Stimulated activated CD8-positive, alpha-beta memory T cell treated with anti-CD3 and anti-CD28 coated beads, Interleukin-15, amount 100 ng/mL, for 48 hours (primary cell): ENCODE results near the gene AKAP6.

Source experiments
- DNase-seq, 2 donors: peaks; one replicate each; pipeline ENCODE4 v3.0.0-alpha.2; 2020; ENCODE audit warnings: low read depth in 2 of 2

AKAP6 gene

DNA sequence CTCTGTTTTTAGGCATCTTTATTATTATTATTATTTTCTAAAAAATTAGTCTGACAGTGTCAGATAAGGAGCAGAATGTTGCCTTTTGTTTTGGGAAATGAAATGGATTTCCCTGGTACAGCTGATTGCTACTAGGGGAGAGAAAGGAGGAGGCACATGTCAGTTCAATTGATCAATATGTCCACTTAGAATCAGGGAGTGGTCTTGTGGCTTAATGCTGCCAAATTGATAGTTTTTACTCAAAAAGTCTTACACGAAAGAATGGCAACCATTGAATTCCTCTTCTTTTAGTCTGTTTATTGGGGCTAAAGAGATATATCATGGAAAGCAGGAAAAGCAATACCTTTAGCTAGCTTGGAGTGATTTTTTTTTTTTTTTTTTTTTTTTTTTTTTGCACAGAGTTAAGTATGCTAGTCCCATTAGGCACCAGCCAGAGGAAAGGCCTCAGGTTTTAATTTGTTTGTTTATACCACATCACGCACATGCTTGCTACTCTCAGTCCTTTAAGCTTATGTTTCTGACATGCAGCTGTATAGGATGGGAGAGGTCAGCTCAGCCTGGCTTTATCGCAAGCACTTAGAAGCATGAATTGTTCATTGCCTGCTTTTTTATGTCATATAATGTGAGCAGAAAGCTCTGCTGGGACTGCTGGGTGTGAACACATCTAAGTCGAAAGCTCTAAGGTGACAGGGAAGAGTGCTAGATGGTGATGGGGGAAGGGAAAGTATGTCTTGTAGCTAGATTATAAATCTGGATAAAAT, 1.4 kb downstream of the AKAP6 start:
- no peak for DNase-seq

DNA sequence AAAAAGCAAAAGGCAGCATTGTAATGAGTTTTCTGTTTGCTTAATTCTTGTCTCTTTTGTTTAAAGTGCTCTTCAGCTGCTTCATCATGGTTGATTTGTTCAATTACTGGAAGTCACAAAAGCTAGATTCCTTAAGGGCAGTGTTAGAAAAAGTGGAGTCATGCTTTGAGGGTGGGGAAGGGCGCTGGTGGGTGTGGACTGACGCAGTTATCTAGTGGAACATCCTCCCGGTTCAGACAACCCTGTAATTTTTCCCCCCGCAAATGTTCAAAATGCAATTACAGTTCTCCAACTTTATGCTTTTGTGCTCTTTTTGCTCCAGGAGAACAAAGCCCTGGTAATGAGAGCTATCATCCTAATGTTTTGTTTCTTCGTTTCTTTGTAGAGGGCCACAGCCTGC, 2.1 kb downstream of the AKAP6 start:
- DNase-seq, result no peak

GRCh38 chr14:32332415-32333316, 3.6 kb downstream of the AKAP6 start:
- DNase-seq, result no peak

DNA sequence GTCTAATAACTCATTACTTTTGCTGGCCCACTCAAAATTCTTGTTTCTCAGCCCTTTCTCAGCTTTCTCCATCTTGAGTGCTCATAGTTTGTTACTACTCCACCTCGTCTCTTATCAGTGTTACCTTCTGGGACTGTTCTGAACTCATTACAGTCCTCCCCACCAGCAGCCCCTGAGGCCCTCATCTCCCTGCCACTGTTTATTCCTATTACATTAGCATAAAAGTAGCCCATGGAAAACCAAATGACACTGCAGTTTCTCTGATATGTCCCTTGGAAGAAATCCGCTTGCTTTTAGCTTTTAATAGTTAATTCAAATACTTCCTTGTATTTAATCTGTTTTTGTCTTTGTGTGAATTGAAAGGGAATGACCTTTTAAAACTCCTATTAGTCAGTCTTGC, 7.6 kb downstream of the AKAP6 start:
- DNase-seq, result no peak

- DNase-seq, result no peak
These were observed 8.7 kb downstream of the AKAP6 start for GRCh38 chr14:32337759-32338158.

DNA sequence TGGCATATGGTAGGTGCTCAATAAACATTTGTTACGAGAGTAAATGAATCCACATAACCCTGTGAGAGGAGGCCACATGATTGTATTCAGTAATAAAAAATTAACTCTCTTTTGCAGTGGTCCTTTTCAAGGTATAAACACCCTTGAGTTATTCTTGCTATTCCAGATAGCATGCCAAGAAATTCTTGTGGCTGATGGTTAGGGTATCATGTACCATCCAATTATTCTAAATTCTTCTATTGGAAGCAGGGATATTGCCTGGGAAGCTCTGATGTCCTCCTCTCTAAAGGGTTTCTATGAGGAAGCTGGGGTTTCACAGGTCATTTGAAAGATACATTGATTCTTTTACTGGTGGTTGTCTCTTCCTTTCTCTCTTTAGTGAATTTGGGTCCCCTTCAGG, 10.1 kb downstream of the AKAP6 start:
- DNase-seq, result no peak

DNA sequence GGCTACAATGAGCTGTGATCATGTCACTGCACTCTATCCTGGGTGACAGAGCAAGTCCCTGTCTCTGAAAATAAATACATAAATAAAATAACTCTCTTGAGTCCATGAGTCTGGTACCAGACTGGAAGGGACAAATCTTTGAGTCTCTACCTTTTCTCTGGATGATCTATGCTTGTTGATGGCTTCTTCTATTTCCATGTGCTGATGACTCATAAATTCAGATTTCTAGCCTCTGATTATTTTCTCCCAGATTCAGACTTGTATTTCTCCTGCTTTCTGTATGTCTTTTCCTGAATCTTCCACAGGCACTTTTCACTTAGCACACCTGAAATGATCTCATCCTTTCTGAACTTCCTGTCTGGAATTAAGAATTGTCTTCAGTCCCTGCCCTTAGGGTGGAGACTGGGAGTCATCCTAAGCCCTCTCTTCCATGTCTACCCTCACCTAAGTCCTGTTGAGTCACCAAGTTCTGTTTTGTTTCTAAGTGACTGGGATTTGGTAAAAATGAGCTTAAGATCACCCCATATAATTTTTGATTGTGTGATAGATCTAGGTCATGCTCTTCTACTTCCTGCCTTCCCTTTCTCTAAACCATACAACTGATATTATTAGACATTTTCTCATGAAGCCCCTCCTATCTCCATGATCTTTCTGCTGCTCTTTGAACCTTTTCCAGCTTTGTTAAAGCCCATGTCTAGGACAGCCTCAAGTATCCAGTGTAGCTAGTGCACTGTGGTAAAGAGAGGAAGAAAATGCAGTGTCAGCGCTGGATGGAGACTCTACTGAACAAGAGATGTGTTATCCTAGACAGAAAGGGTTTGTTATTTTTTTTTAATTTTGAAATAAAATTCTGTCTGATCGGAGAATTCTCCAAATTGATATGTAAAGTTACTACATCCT, 13.1 kb downstream of the AKAP6 start:
- no peak for DNase-seq

- DNase-seq, result no peak
These were observed 13.7 kb downstream of the AKAP6 start for GRCh38 chr14:32342847-32343194.

GRCh38 chr14:32343926-32344430, 14.9 kb downstream of the AKAP6 start:
- no peak for DNase-seq

DNA sequence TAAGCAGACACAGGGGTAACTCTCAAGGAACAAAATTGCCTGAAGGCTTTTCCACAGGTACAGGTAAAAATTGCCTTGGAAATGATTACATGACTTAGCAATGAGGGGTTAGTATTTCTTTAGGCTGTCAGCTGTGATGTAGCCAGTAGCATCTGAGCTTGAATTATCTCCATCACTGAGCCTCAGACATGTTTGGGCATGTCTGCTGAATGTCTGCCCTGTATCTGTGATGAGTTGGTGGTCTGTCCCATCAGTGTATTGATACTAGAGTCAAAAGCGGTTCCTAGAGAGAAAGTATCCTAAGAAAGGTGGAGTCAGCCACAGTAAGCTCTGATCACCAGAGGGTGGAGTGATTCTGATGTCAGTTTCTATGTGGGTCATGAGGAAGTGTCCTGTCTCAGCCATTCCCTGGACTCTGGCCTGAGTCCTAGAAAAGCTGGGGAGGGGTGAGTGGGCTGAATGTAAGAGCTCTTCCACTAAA, 16.3 kb downstream of the AKAP6 start:
- no peak for DNase-seq

DNA sequence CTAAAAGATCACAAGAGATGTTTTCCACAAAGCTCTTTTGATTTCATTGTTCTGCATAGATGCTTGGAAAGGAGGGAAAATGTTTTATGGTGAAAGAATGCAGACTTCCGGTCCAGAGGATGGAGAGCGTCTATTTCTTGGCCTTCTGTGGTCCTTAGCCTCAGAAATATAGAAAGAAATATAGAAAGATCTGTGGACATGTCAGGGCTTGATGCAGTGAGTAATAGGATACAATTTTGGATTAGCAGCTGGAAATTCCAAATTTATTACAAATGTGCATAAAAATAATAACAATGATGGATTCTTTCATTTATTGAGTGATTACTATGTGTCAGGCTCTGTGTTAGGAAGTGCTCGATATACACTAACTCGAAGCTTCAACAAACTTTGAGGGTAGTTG, 20.2 kb downstream of the AKAP6 start:
- DNase-seq, result no peak

- no peak for DNase-seq
These were observed 20.9 kb downstream of the AKAP6 start for GRCh38 chr14:32350020-32350419.

DNA sequence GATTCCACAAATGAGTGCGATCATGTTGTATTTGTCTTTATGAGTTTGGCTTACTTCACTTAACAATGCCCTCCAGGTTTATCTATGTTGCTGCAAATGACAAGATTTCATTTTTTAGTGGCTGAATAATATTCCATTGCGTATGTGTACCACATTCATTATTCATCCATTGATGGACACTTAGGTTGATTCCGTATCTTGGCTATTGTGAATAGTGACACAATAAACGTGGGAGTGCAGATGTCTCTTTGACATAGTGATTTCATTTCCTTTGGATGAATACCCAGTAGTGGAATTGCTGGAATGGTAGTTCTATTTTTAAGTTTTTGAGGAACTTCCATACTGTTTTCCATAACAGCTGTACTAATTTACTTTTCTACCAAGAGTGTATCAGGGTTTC, 23.5 kb downstream of the AKAP6 start:
- no peak for DNase-seq

GRCh38 chr14:32354716-32355115, 25.6 kb downstream of the AKAP6 start:
- DNase-seq, result no peak

- DNase-seq, result no peak
These were observed 29.7 kb downstream of the AKAP6 start for GRCh38 chr14:32358781-32359180.

DNA sequence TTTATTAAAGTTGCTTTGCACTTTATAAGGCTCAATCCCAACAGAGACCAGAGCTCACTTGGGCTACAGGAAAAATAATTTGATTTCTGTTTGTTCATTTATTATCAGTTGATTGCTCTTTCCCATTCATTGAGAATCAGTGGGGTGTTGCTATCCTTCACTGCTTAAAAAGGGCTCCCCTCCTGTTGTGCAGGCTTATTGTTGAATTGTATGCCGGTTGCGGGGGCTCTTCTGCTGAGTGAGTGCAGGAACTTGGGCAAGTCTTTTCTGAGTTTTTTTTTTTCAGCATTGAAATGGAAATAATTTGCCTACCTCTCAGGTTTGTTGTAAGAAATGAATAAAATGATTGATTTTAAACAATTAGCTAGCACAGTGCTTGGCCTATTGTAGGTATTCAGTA, 32.6 kb downstream of the AKAP6 start:
- no peak for DNase-seq

GRCh38 chr14:32363761-32364160, 34.7 kb downstream of the AKAP6 start:
- no peak for DNase-seq

- DNase-seq, result no peak
These were observed 35.8 kb downstream of the AKAP6 start for GRCh38 chr14:32364941-32365340.

DNA sequence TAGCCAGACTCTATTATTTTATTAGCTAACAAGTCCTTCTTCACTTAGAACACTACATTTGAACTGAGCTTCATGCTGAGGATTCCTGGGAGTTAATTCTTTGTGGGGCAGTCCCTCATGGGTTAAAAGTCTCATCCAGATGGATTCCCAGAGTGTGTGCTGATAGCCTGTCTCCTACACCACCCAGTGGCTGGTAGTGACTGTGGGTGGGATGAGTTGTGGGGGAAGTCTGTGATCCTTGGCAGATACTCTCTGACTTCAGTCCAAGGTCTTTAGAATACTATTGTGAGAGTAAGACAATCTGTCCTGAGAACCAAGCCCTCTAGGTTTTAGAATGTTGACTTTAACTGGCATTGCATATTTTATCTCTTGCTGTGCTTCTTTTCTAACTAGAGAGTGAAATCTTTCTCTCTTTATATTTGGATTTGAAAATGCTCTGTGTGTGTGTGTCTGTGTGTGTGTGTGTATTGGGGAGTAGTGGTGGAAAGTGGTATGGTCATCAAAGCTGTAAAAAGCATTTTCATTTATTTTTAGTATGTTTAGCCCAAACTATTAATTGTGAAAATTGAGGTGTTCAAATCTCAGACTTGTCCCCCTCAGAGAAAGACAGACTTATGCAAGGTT, 37.3 kb downstream of the AKAP6 start:
- DNase-seq, result no peak

- DNase-seq, result no peak
These were observed 37.9 kb downstream of the AKAP6 start for GRCh38 chr14:32366986-32367385.

DNA sequence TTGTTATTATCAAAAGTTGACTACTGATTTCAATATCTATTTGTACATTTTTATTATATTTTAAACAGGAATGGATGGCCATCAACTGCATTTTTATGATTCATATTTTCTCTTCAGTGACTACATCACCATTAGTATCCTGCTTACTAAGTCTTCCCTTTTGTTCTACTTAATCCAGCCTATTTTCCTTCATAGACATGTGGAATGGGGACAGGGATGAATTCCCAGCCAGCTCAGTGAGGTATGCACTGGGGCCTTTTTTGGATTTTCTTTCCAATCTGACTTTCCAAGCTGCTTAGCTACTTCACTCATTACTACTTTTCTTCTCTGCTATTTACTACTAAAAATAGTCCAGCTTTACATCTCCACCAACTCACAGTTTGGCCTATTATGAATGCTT, 38.4 kb downstream of the AKAP6 start:
- DNase-seq, result no peak
